K562 treated with DMSO at 1 percent for 4 hours (cell line): ENCODE data around the gene LRP6. TPM values are rescaled to one million over a fixed set of nuclear protein-coding genes. Genes with fewer than 3 reads are reported as not detected.

Experiments
- total RNA-seq: library from RNA; unstranded; fragments of 300-600 nt; gene quantifications from 2 replicates; pipeline ENCODE4 v1.2.3, GENCODE V29; 2022; ENCODE audit not compliant: insufficient read depth

Gene LRP6
- total RNA-seq, result 6.9 and 8.0 TPM in 2 replicates

DNA sequence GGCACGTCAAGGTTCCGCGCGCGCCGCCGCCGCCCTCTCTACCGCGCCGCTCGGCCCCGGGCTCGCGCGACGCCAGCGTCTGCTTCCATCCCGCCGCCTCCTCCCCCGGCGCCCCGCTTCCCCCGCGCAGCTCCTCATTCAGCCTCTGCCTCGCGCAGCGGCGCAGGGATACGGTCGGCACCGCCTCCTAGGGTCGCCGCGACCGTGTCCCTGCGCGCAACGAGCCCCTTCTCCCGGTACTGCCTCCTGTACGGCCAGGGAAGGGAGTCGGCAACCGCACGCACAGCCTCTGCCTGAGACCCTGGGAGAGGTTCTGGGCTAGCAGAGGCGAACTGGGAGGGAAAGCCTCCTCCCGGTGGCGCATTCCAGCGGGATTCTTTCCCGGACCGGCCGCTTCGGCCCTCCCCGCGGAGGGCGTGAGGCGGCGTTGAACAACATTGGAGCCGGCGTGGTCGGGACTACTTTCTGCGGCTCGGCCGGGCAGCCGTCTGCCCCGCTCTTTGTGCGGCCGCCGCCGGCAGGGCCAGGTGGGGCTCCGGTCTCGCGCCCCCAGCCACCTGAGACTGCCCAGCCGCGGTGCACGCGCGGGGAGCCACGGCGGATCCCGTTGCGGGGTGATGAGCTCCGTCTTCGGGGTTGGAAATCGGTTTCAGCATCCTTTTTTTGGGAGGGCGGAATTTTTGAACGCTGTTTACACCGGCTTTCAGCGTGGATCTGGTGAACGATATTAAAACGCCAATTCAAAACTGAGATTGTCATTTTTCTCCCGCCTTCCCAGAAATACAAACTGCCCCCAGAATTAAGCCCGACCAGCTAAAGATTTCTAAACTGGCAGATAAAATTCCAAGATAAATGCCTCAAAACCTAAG, at the start of gene LRP6:
TSS of gene LRP6 (minus strand) at position 172 of the 869 bp plus-strand sequence. CDS start 309 bp downstream, outside the sequence.

DNA sequence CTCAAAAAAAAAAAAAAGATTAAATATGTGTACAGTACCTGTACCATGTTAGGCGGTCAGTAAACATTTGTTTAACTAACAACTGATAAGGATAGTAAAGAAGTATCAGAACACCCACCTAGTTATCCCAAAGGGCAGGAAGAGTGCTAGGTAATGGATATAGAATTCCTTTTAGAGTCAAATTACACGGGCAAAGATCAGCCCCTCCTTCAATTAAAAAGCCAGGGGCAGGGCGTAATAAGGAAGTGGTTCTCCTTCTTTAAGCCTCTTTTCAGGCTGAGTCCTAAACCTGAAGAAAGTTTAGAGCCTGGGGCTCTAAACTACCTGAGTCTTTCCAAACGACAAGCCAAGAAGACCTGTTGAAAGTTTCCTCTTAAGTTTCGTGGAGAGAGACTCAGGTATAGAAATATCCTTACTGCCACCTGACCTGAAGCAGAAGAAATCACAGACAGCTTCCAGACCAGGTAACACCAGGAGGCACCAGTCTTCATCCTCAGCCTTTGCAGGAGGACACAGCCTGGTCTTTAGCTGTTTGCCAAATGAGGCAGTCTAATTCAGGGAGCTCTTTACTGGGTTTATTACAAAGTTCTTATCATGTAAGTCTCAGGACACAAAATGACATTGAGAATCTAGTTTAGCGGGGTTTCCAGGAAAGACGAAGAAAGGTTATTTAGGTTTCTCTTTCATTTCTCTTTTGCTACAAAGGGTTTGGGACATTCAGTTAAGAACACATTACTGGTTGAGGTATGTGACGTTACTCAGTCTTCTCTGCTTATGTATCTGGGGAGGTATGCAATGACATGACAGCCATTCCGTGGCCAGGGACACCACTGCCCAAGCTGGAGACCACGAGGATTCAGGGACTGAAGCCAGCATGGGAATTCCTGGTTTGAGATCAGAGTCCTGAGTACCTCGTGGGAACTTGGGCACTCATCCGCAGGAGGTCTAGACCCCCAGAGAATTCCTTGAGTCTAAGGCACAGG, 195.9 kb downstream of the LRP6 start, which contains the start of gene BCL2L14:
TSS of gene BCL2L14 (plus strand) at position 266 of the 983 bp plus-strand sequence. CDS start 8,367 bp downstream, outside the sequence.

Other genes starting within 250 kb of the LRP6 start
- not detected in 2 replicates for gene BCL2L14, start 196.1 kb downstream of the LRP6 start, total RNA-seq
- 3.6 and 6.5 TPM in 2 replicates for gene MANSC1, start 83.2 kb upstream of the LRP6 start, total RNA-seq
- 2.0 and 3.2 TPM in 2 replicates for gene BORCS5, start 90.0 kb upstream of the LRP6 start, total RNA-seq